PC-9 (cell line): Measurements from ENCODE around the gene CSH2.

ENCODE experiments used
- EZH2 ChIP-seq: fragments of 200-600 bp; sonication (generic); IDR thresholded peaks from 2 replicates; pipeline ENCODE4 v1.8.0; 2017; ENCODE audit warnings: antibody characterized with exemption, low read depth
- TF ChIP-seq, protein P1 (sequence below): fragments of 200-600 bp; sonication (generic); conservative IDR thresholded peaks from 2 replicates; pipeline ENCODE4 v1.6.1; 2017; ENCODE audit warnings: mixed run types, antibody characterized with exemption, mild to moderate bottlenecking, moderate library complexity

GRCh38 chr17:63880706-63881105 lies 7.2 kb upstream of the CSH2 start:
- TF ChIP-seq, protein P1, sequence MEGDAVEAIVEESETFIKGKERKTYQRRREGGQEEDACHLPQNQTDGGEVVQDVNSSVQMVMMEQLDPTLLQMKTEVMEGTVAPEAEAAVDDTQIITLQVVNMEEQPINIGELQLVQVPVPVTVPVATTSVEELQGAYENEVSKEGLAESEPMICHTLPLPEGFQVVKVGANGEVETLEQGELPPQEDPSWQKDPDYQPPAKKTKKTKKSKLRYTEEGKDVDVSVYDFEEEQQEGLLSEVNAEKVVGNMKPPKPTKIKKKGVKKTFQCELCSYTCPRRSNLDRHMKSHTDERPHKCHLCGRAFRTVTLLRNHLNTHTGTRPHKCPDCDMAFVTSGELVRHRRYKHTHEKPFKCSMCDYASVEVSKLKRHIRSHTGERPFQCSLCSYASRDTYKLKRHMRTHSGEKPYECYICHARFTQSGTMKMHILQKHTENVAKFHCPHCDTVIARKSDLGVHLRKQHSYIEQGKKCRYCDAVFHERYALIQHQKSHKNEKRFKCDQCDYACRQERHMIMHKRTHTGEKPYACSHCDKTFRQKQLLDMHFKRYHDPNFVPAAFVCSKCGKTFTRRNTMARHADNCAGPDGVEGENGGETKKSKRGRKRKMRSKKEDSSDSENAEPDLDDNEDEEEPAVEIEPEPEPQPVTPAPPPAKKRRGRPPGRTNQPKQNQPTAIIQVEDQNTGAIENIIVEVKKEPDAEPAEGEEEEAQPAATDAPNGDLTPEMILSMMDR, result no peak
- no peak for TF ChIP-seq EZH2
